Frontal cortex (tissue), 4 donors: ENCODE results near the gene GPR161. TPM values are rescaled to one million over a fixed set of nuclear protein-coding genes. Genes with fewer than 3 reads are reported as not detected.

Experiments used
- DNase-seq, 2 donors: peaks; one replicate each; pipeline ENCODE4 v3.0.0; 2012; ENCODE audit warnings: low spot score in 2 of 2
- FAIRE-seq: peaks from 2 replicates; lab custom pipeline; 2012; peaks lifted over from hg19 to GRCh38; lab: Jason Lieb, UNC
- total RNA-seq: library from RNA; depleted of rRNA; stranded (reverse); fragments of >200 nt; gene quantifications from one replicate; pipeline ENCODE4 v1.2.3, GENCODE V29; 2014
- donor health status: control.
- donor health status: control.
- donor health status: control.

The GPR161 gene
- total RNA-seq, 1 donor from 2014 or later: 76.2 TPM

- FAIRE-seq (no peak), DNase-seq (no peak)
These were observed 23.9 kb downstream of the GPR161 start for GRCh38 chr1:168112673-168113305.

- no peak for FAIRE-seq
These were observed 25.7 kb downstream of the GPR161 start for GRCh38 chr1:168110896-168111545.

GRCh38 chr1:168106274-168106673, 30.5 kb downstream of the GPR161 start:
- no peak for DNase-seq
- FAIRE-seq: no peak

More at GRCh38 chr1:168110896-168111545, 25.7 kb downstream of the GPR161 start:
- no peak for DNase-seq

- DNase-seq (no peak), FAIRE-seq (no peak)
These were observed 30.9 kb downstream of the GPR161 start for GRCh38 chr1:168105846-168106245.

GRCh38 chr1:168104535-168104934, 32.2 kb downstream of the GPR161 start:
- FAIRE-seq: no peak
- no peak for DNase-seq

GRCh38 chr1:168102487-168102886, 34.2 kb downstream of the GPR161 start:
- DNase-seq (no peak), FAIRE-seq (no peak)

- FAIRE-seq (no peak), DNase-seq (no peak)
These were observed 35.4 kb downstream of the GPR161 start for GRCh38 chr1:168101336-168101735.

- FAIRE-seq (no peak), DNase-seq (no peak)
These were observed 36.3 kb downstream of the GPR161 start for GRCh38 chr1:168100315-168101002.

- FAIRE-seq (no peak), DNase-seq (no peak)
These were observed 37.4 kb downstream of the GPR161 start for GRCh38 chr1:168099337-168099801.

GRCh38 chr1:168098534-168099320, 38.0 kb downstream of the GPR161 start:
- DNase-seq: no peak
- no peak for FAIRE-seq

GRCh38 chr1:168097921-168098528, 38.7 kb downstream of the GPR161 start:
- FAIRE-seq: no peak
- DNase-seq: no peak

GRCh38 chr1:168096296-168097165, 40.2 kb downstream of the GPR161 start:
- FAIRE-seq (no peak), DNase-seq (no peak)

GRCh38 chr1:168095476-168095875, 41.3 kb downstream of the GPR161 start:
- DNase-seq (no peak), FAIRE-seq (no peak)

- FAIRE-seq (no peak), DNase-seq (no peak)
These were observed 43.1 kb downstream of the GPR161 start for GRCh38 chr1:168093616-168094015.

- DNase-seq: no peak
- no peak for FAIRE-seq
These were observed 44.0 kb downstream of the GPR161 start for GRCh38 chr1:168092566-168093355.

GRCh38 chr1:168091720-168092550, 44.8 kb downstream of the GPR161 start:
- DNase-seq: no peak
- FAIRE-seq: no peak

GRCh38 chr1:168091063-168091462, 45.7 kb downstream of the GPR161 start:
- FAIRE-seq (no peak), DNase-seq (no peak)
